ENCODE measurements around the gene SMARCE1.

DNA sequence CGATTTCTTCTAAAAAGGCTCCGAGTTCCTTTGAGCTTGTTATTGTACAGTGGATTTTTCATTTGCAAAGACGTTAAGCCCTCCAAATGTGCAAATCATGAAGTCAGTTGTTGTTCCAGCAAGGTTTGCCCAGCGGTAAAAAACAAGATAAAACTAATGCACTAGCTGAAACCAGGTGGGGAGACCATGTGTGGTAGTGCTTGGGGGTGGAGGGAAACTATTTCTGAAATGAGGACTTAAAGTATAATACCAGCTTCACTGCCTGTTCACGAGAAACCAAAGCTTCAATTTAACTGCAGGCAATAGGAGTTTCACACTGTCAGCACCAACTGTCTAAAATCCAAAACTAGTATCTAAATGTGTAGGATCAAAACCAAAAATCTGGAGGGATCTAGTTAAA is 22.3 kb downstream of the SMARCE1 start:
- TF ChIP-seq GATA2 (IDR thresholded peaks at IDR 0.05; ENCODE audit: low read depth, low read length) = no peak
- no peak for TF ChIP-seq GATA3 (IDR thresholded peaks at IDR 0.05; ENCODE audit: low read depth, low read length)

All from SH-SY5Y (cell line).